Left ventricle myocardium superior (tissue), 1 donor: ENCODE results near the gene MPST. TPM values are rescaled to one million over a fixed set of nuclear protein-coding genes. Genes with fewer than 3 reads are reported as not detected.

Source experiments
- ATAC-seq: fragments of 200-7000 bp; cut with Tn5 transposase; one replicate; pipeline ENCODE4 v1.9.1; 2020; ENCODE audit warnings: mild to moderate bottlenecking, moderate library complexity
- DNase-seq: peaks from one replicate; pipeline ENCODE4 v3.0.0-alpha.2; 2020
- intact Hi-C: fragments of 100-400 bp; cut with micrococcal nuclease; formaldehyde crosslinking; loops from one replicate; pipeline ENCODE4 v1.11.0; 2022
- total RNA-seq: library from RNA; stranded (reverse); fragmentation: NEBNext Ultra II Directional; extraction: Animal tissue kit (Norgen Biotek cat#: 25700); gene quantifications from one replicate; pipeline ENCODE4 v1.2.1, GENCODE V29; 2021
- donor health status: DM: no; HTN: yes; CAD: no; lungs with severe emphysema.

Gene MPST
- total RNA-seq, 1 donor from 2014 or later = 56.7 TPM

- intact Hi-C loops = no loop called here
- peak; percentile 78 for ATAC-seq
- DNase-seq = peak; percentile 72
These were observed 33.9 kb downstream of the MPST start for GRCh38 chr22:37053310-37054055.

GRCh38 chr22:37054056-37054395 is 34.5 kb downstream of the MPST start:
- DNase-seq = no peak

GRCh38 chr22:37054600-37055365 is 35.2 kb downstream of the MPST start:
- intact Hi-C loops = no loop called here
- no peak for DNase-seq
- no peak for ATAC-seq

More at GRCh38 chr22:37054056-37054395, 34.5 kb downstream of the MPST start:
- intact Hi-C loops = no loop called here
- ATAC-seq = no peak

GRCh38 chr22:37056246-37056645 is 36.7 kb downstream of the MPST start:
- DNase-seq (no peak), ATAC-seq (no peak)
- intact Hi-C loops = no loop called here

GRCh38 chr22:37057226-37057625 is 37.7 kb downstream of the MPST start:
- no peak for ATAC-seq
- intact Hi-C loops = no loop called here
- no peak for DNase-seq

GRCh38 chr22:37057796-37058510 is 38.4 kb downstream of the MPST start:
- intact Hi-C loops = no loop called here
- DNase-seq (no peak), ATAC-seq (no peak)

- ATAC-seq (no peak), DNase-seq (no peak)
- intact Hi-C loops = no loop called here
These were observed 39.6 kb downstream of the MPST start for GRCh38 chr22:37058917-37059701.

GRCh38 chr22:37059876-37060449 is 40.4 kb downstream of the MPST start:
- DNase-seq = no peak

GRCh38 chr22:37060801-37061610 is 41.5 kb downstream of the MPST start:
- intact Hi-C loops = no loop called here
- DNase-seq = no peak

More at GRCh38 chr22:37059876-37060449, 40.4 kb downstream of the MPST start:
- ATAC-seq = no peak
- intact Hi-C loops = no loop called here

GRCh38 chr22:37061611-37062375 is 42.3 kb downstream of the MPST start:
- DNase-seq (no peak), ATAC-seq (no peak)
- intact Hi-C loops = no loop called here

More at GRCh38 chr22:37060801-37061610, 41.5 kb downstream of the MPST start:
- no peak for ATAC-seq

GRCh38 chr22:37062376-37062675 is 42.8 kb downstream of the MPST start:
- intact Hi-C loops = no loop called here
- no peak for DNase-seq
- no peak for ATAC-seq

- intact Hi-C loops = no loop called here
- DNase-seq (no peak), ATAC-seq (no peak)
These were observed 43.3 kb downstream of the MPST start for GRCh38 chr22:37062702-37063381.

GRCh38 chr22:37063431-37064420 is 44.2 kb downstream of the MPST start:
- ATAC-seq (no peak), DNase-seq (no peak)
- intact Hi-C loops = no loop called here

GRCh38 chr22:37064553-37064952 is 45.0 kb downstream of the MPST start:
- ATAC-seq (no peak), DNase-seq (no peak)
- intact Hi-C loops = no loop called here

- ATAC-seq (no peak), DNase-seq (no peak)
- intact Hi-C loops = no loop called here
These were observed 45.6 kb downstream of the MPST start for GRCh38 chr22:37065180-37065579.

GRCh38 chr22:37065961-37066360 is 46.4 kb downstream of the MPST start:
- ATAC-seq = no peak
- intact Hi-C loops = no loop called here
- DNase-seq = no peak
